Measurements from ENCODE around the gene P2RY14. TPM values are rescaled to one million over a fixed set of nuclear protein-coding genes. Genes with fewer than 3 reads are reported as not detected.

Gene P2RY14
- total RNA-seq, 2 donors from 2014 or later: not detected

DNA sequence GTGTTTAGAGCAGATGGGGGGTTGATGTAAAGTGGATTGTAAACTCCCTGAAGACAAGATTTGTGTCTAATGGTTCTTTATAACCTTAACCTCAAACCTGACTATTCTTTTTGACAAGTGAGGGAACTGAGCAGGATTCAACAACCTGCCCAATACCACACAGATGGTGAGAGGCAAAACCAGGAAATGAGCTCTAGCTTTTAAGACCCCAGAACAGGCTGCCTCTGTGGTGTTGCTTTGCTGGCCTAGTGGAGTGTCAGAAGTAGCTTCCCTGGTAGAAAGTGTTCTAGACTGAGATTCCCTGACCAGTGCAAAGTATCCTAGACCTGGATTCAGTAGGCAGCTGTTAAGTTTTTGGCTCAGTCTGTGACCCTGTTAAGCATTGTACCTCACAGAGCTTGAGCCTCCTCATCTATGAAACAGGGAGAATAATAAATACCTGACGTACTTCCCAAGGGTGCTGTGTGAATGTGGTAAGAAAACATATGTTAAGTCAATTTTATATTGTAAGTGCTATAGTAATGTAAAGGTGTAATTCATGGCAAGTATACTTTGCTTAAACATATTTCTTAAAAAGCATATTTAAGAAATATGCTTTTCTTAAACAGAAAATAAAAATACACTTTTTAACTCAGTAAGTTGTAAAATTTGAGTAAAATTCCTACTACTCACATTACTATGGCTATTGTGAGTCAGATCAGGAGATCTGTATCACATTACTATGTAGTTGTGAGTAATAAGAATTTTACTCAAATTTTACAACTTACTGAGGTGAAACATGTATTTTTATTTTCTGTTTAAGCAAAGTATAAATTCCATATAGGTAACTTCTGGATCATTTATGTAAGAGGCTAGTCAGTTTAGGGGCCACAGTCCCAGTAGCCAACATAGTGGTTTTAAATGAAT is 29.5 kb upstream of the P2RY14 start:
- Histone ChIP-seq H3K27ac (ENCODE audit: low read depth, low read length) (no peak overlapping the region), H3K27me3 (ENCODE audit: control insufficient read depth, insufficient read depth, low read length, poor library complexity, severe bottlenecking) (no peaks in the 10 kb centered on the region), H3K9ac (ENCODE audit: extremely low read depth, low read length, poor library complexity, severe bottlenecking) (no peak overlapping the region), H3K4me1 (ENCODE audit: control insufficient read depth, insufficient read depth, low read length) (peaks cover 10% of the 10 kb centered on the region), H3K36me3 (ENCODE audit: control insufficient read depth, insufficient read depth, low read length) (no peaks in the 10 kb centered on the region), H3K4me3 (ENCODE audit: low read length) (no peak overlapping the region), H3K9me3 (ENCODE audit: control insufficient read depth, low read length) (no peaks in the 10 kb centered on the region)
- Mint-ChIP-seq H3K4me1 (peaks cover 39% of the 10 kb centered on the region), H3K27me3 (ENCODE audit: insufficient read depth) (no peaks in the 10 kb centered on the region), H3K4me3 (no peak overlapping the region), H3K27ac (peak overlapping the region; percentile 41), H3K36me3 (ENCODE audit: low read depth) (no peaks in the 10 kb centered on the region), H3K9me3 (no peaks in the 10 kb centered on the region)
- TF ChIP-seq CTCF (conservative IDR thresholded peaks at IDR 0.05): no peak
- WGBS, 2 experiments (ENCODE audit: insufficient coverage in 1 of 2, insufficient read length in 1 of 2): 100% methylated on average over 1 of the region's 1 CpG; no CpG with 5 or more reads in 1 of the 2 experiments
- DNase-seq: no peak

DNA sequence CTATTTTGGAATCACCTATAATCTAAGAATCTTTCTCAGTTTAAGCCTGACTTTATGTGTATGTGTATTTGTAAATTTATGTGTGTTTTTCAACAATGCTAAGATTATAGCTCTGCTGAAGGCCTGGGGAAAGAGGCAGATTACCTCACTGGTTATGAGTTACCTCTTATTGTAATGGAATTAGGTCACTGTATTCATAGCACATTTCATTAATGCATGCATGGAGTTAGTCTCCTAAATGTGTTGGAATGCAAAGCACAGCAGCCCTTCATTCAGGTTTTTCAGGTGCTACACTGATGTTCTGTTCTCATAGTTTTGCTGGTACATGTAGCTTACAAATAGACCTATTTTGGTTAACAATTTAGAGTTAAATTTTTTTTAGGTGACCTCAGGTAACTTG is 28.8 kb upstream of the P2RY14 start:
- Mint-ChIP-seq H3K27me3 (ENCODE audit: insufficient read depth) (no peaks in the 10 kb centered on the region), H3K27ac (no peak overlapping the region), H3K4me3 (no peak overlapping the region), H3K9me3 (no peaks in the 10 kb centered on the region), H3K36me3 (ENCODE audit: low read depth) (no peaks in the 10 kb centered on the region), H3K4me1 (peaks cover 37% of the 10 kb centered on the region)
- Histone ChIP-seq H3K4me3 (ENCODE audit: low read length) (no peak overlapping the region), H3K27ac (ENCODE audit: low read depth, low read length) (no peak overlapping the region), H3K36me3 (ENCODE audit: control insufficient read depth, insufficient read depth, low read length) (no peaks in the 10 kb centered on the region), H3K9ac (ENCODE audit: extremely low read depth, low read length, poor library complexity, severe bottlenecking) (no peak overlapping the region), H3K27me3 (ENCODE audit: control insufficient read depth, insufficient read depth, low read length, poor library complexity, severe bottlenecking) (no peaks in the 10 kb centered on the region), H3K9me3 (ENCODE audit: control insufficient read depth, low read length) (no peaks in the 10 kb centered on the region), H3K4me1 (ENCODE audit: control insufficient read depth, insufficient read depth, low read length) (peaks cover 10% of the 10 kb centered on the region)
- TF ChIP-seq CTCF (conservative IDR thresholded peaks at IDR 0.05): no peak
- no peak for DNase-seq

- Mint-ChIP-seq H3K36me3 (ENCODE audit: low read depth) (no peaks in the 10 kb centered on the region), H3K4me1 (peaks cover 37% of the 10 kb centered on the region), H3K27me3 (ENCODE audit: insufficient read depth) (no peaks in the 10 kb centered on the region), H3K4me3 (no peak overlapping the region), H3K9me3 (no peaks in the 10 kb centered on the region), H3K27ac (peak overlapping the region; percentile 93)
- no peak overlapping the region for H3K27ac ChIP-seq (ENCODE audit: low read depth, low read length)
- no peak overlapping the region for H3K9ac ChIP-seq (ENCODE audit: extremely low read depth, low read length, poor library complexity, severe bottlenecking)
- no peak overlapping the region for H3K4me3 ChIP-seq (ENCODE audit: low read length)
- H3K4me1 ChIP-seq (ENCODE audit: control insufficient read depth, insufficient read depth, low read length): peaks cover 10% of the 10 kb centered on the region
- no peaks in the 10 kb centered on the region for H3K27me3 ChIP-seq (ENCODE audit: control insufficient read depth, insufficient read depth, low read length, poor library complexity, severe bottlenecking)
- no peaks in the 10 kb centered on the region for H3K9me3 ChIP-seq (ENCODE audit: control insufficient read depth, low read length)
- WGBS, 2 experiments (ENCODE audit: insufficient coverage in 1 of 2, insufficient read length in 1 of 2): 84 to 95% methylated on average over 2 to 6 of the region's 6 CpGs
- TF ChIP-seq CTCF (conservative IDR thresholded peaks at IDR 0.05): no peak
- DNase-seq: peak; percentile 60
- H3K36me3 ChIP-seq (ENCODE audit: control insufficient read depth, insufficient read depth, low read length): no peaks in the 10 kb centered on the region
Observed at GRCh38 chr3:151306168-151306810, 27.9 kb upstream of the P2RY14 start.

All from endodermal cell (in vitro differentiated cells).